Suprapubic skin (tissue), 4 donors: Measurements from ENCODE around the gene LRP8. TPM values are rescaled to one million over a fixed set of nuclear protein-coding genes. Genes with fewer than 3 reads are reported as not detected.

Experiments
- DNase-seq, 2 donors: peaks; one replicate each; pipeline ENCODE4 v3.0.0-alpha.2; 2019; ENCODE audit warnings: low spot score in 2 of 2
- H3K27ac ChIP-seq: fragments of 200-600 bp; sonication (generic); one replicate; pipeline ENCODE4 v1.5.1; 2019
- H3K27me3 ChIP-seq: fragments of 200-600 bp; sonication (generic); one replicate; pipeline ENCODE4 v1.5.1; 2019
- H3K36me3 ChIP-seq: fragments of 200-600 bp; sonication (generic); one replicate; pipeline ENCODE4 v1.5.1; 2019
- H3K4me1 ChIP-seq: fragments of 200-600 bp; sonication (generic); one replicate; pipeline ENCODE4 v1.5.1; 2019
- H3K4me3 ChIP-seq: fragments of 200-600 bp; sonication (generic); one replicate; pipeline ENCODE4 v1.5.1; 2019; ENCODE audit warnings: mild to moderate bottlenecking
- H3K9me3 ChIP-seq: fragments of 200-600 bp; sonication (generic); one replicate; pipeline ENCODE4 v1.5.1; 2019
- CTCF ChIP-seq, 2 donors: fragments of 200-600 bp in 1 of 2; fragments of 450-650 bp in 1 of 2; sonication (generic) in 1 of 2; IDR thresholded peaks; one replicate each; pipeline ENCODE4 v1.5.1; 2016 to 2019; ENCODE audit warnings: antibody characterized with exemption in 2 of 2, mild to moderate bottlenecking in 1 of 2, moderate library complexity in 1 of 2
- EP300 ChIP-seq: sonication (generic); formaldehyde crosslinking; IDR thresholded peaks from one replicate; pipeline ENCODE4 v1.6.1; 2017; ENCODE audit warnings: antibody characterized with exemption
- POLR2A ChIP-seq, 2 donors: fragments of 450-650 bp; IDR thresholded peaks; one replicate each; pipeline ENCODE4 v1.6.1; 2017; ENCODE audit warnings: antibody characterized with exemption in 2 of 2, mild to moderate bottlenecking in 2 of 2, moderate library complexity in 2 of 2
- POLR2AphosphoS5 ChIP-seq, 3 donors: sonication (generic); formaldehyde crosslinking; IDR thresholded peaks; one replicate each; pipeline ENCODE4 v1.6.1; 2017; ENCODE audit warnings: antibody characterized with exemption in 3 of 3
- WGBS: methylation state at CpG from one replicate; pipeline ENCODE4 v1.1.5; 2018; 5-methylcytosine and 5-hydroxymethylcytosine counted together
- total RNA-seq, 4 donors: library from RNA; depleted of rRNA; stranded (reverse); fragments of >200 nt; gene quantifications; one replicate each; pipeline ENCODE4 v1.1.0, GENCODE V29; 2016

The LRP8 gene
- total RNA-seq, 4 donors from 2014 or later = 2.8 to 11.8 (median 4.1) TPM

GRCh38 chr1:53257454-53258081 lies 70.3 kb downstream of the LRP8 start:
- Histone ChIP-seq H3K4me3 (no peak overlapping the region), H3K9me3 (no peaks in the 10 kb centered on the region), H3K27me3 (no peaks in the 10 kb centered on the region), H3K27ac (no peak overlapping the region), H3K36me3 (peaks cover 15% of the 10 kb centered on the region), H3K4me1 (no peaks in the 10 kb centered on the region)
- DNase-seq = no peak
- 97% methylated on average over 5 of the region's 5 CpGs for WGBS
- TF ChIP-seq POLR2A (IDR thresholded peaks at IDR 0.05) (no peak), EP300 (no peak), POLR2AphosphoS5 (IDR thresholded peaks at IDR 0.05) (no peak), CTCF (IDR thresholded peaks at IDR 0.05) (no peak)

GRCh38 chr1:53256511-53257453 lies 71.1 kb downstream of the LRP8 start:
- no peak for TF ChIP-seq EP300
- TF ChIP-seq POLR2AphosphoS5 (IDR thresholded peaks at IDR 0.05) = no peak
- TF ChIP-seq POLR2A (IDR thresholded peaks at IDR 0.05) = no peak
- TF ChIP-seq CTCF (IDR thresholded peaks at IDR 0.05) = no peak
- WGBS = 91% methylated on average over 10 of the region's 11 CpGs
- Histone ChIP-seq H3K27ac (no peak overlapping the region), H3K27me3 (no peaks in the 10 kb centered on the region), H3K36me3 (peaks cover 13% of the 10 kb centered on the region), H3K4me1 (no peaks in the 10 kb centered on the region), H3K9me3 (no peaks in the 10 kb centered on the region), H3K4me3 (no peak overlapping the region)
- DNase-seq = no peak

- TF ChIP-seq CTCF (IDR thresholded peaks at IDR 0.05) (no peak), POLR2AphosphoS5 (IDR thresholded peaks at IDR 0.05) (no peak), POLR2A (IDR thresholded peaks at IDR 0.05) (no peak), EP300 (no peak)
- WGBS = 93% methylated on average over 4 of the region's 4 CpGs
- Histone ChIP-seq H3K4me3 (no peak overlapping the region), H3K9me3 (no peaks in the 10 kb centered on the region), H3K36me3 (peaks cover 5% of the 10 kb centered on the region), H3K27me3 (no peaks in the 10 kb centered on the region), H3K27ac (no peak overlapping the region), H3K4me1 (no peaks in the 10 kb centered on the region)
- no peak for DNase-seq
These were observed 72.8 kb downstream of the LRP8 start for GRCh38 chr1:53255031-53255430.

- no peaks in the 10 kb centered on the region for H3K36me3 ChIP-seq
- WGBS = 85% methylated on average over 4 of the region's 4 CpGs
- no peak for DNase-seq
- no peaks in the 10 kb centered on the region for H3K4me1 ChIP-seq
- no peak overlapping the region for H3K4me3 ChIP-seq
- TF ChIP-seq EP300 (no peak), POLR2AphosphoS5 (IDR thresholded peaks at IDR 0.05) (no peak), POLR2A (IDR thresholded peaks at IDR 0.05) (no peak), CTCF (IDR thresholded peaks at IDR 0.05) (no peak)
- no peaks in the 10 kb centered on the region for H3K9me3 ChIP-seq
- no peak overlapping the region for H3K27ac ChIP-seq
- no peaks in the 10 kb centered on the region for H3K27me3 ChIP-seq
These were observed 73.7 kb downstream of the LRP8 start for GRCh38 chr1:53254011-53254640.

GRCh38 chr1:53250325-53250724 lies 77.5 kb downstream of the LRP8 start:
- 86% methylated on average over 4 of the region's 4 CpGs for WGBS
- H3K27ac ChIP-seq = no peak overlapping the region

More at GRCh38 chr1:53250325-53250724, 77.5 kb downstream of the LRP8 start:
- Histone ChIP-seq H3K9me3 (no peaks in the 10 kb centered on the region), H3K27me3 (no peaks in the 10 kb centered on the region), H3K36me3 (no peaks in the 10 kb centered on the region), H3K4me3 (no peak overlapping the region), H3K4me1 (no peaks in the 10 kb centered on the region)
- TF ChIP-seq POLR2A (IDR thresholded peaks at IDR 0.05) = no peak
- no peak for TF ChIP-seq POLR2AphosphoS5 (IDR thresholded peaks at IDR 0.05)
- no peak for TF ChIP-seq CTCF (IDR thresholded peaks at IDR 0.05)
- TF ChIP-seq EP300 = no peak
- DNase-seq = no peak
